H1 (cell line): Measurements from ENCODE around the gene DNAJA3. TPM values are rescaled to one million over a fixed set of nuclear protein-coding genes. Genes with fewer than 3 reads are reported as not detected.

Source experiments
- CTCF ChIA-PET: fragments of 300-600 bp; sonication (Branson Sonifier 250); formaldehyde crosslinking; loops from one replicate; lab custom pipeline; 2021; ENCODE audit not compliant: partially characterized antibody; lab: Charles Lee
- POLR2A ChIA-PET: fragments of 300-600 bp; sonication (Branson Sonifier 250); formaldehyde crosslinking; loops from one replicate; lab custom pipeline; 2021; ENCODE audit warnings: inconsistent platforms; ENCODE audit not compliant: partially characterized antibody; lab: Charles Lee
- DNase-seq, 2 experiments: peaks; one replicate each; pipeline versions ENCODE4 v3.0.0 to v3.0.0-alpha.2; 2010 to 2022; ENCODE audit warnings: low spot score in 2 of 2, low read depth in 1 of 2, mixed read lengths in 1 of 2
- FAIRE-seq: peaks from 2 replicates; lab custom pipeline; 2011; peaks lifted over from hg19 to GRCh38; lab: Jason Lieb, UNC
- H2AFZ ChIP-seq: 2 replicates; pipeline ENCODE4 v1.8.1; 2012; ENCODE audit warnings: low read length, inconsistent platforms
- H2AK5ac ChIP-seq: 2 replicates; pipeline ENCODE4 v1.6.1; 2013; ENCODE audit warnings: low read depth, low read length
- H2BK120ac ChIP-seq: replicated peaks from 2 replicates; pipeline ENCODE3; 2013; ENCODE audit warnings: low read depth, low read length, inconsistent platforms
- H2BK12ac ChIP-seq: 2 replicates; pipeline ENCODE4 v1.6.1; 2013; ENCODE audit warnings: low read depth, low read length
- H2BK15ac ChIP-seq: 2 replicates; pipeline ENCODE4 v1.6.1; 2013; ENCODE audit warnings: low read length
- H2BK20ac ChIP-seq: 2 replicates; pipeline ENCODE4 v1.6.1; 2013; ENCODE audit warnings: low read length
- H2BK5ac ChIP-seq: 2 replicates; pipeline ENCODE4 v1.6.1; 2013; ENCODE audit warnings: low read depth, low read length
- H3K14ac ChIP-seq: 2 replicates; pipeline ENCODE4 v1.6.1; 2013; ENCODE audit warnings: inconsistent platforms; ENCODE audit not compliant: insufficient read length
- H3K18ac ChIP-seq: 2 replicates; pipeline ENCODE4 v1.6.1; 2013; ENCODE audit warnings: low read length; ENCODE audit errors: extremely low read depth
- H3K23ac ChIP-seq: 2 replicates; pipeline ENCODE4 v1.6.1; 2013; ENCODE audit warnings: inconsistent platforms; ENCODE audit not compliant: insufficient read length
- H3K23me2 ChIP-seq: 2 replicates; pipeline ENCODE4 v1.6.1; 2013; ENCODE audit warnings: low read depth, low read length
- H3K27ac ChIP-seq: 2 replicates; pipeline ENCODE4 v1.6.1; 2011; ENCODE audit warnings: low read depth, low read length, inconsistent platforms
- H3K27me3 ChIP-seq, 4 experiments: replicated peaks in 1 of 4; 1 replicate in 1 of 4; 2 replicates in 3 of 4; pipeline versions ENCODE4 v1.6.1 to v1.8.1; 2011 to 2013; ENCODE audit warnings: low read length in 3 of 4, mild to moderate bottlenecking in 3 of 4, inconsistent platforms in 2 of 4, mixed read lengths in 2 of 4, moderate library complexity in 1 of 4; ENCODE audit not compliant: control insufficient read depth in 3 of 4, insufficient read depth in 3 of 4; ENCODE audit errors: extremely low read depth in 1 of 4
- H3K36me3 ChIP-seq, 4 experiments: 2 replicates each; pipeline versions ENCODE4 v1.6.1 to v1.8.1; 2011 to 2013; ENCODE audit warnings: mild to moderate bottlenecking in 4 of 4, low read length in 3 of 4, moderate library complexity in 2 of 4, control low read depth in 1 of 4, inconsistent platforms in 1 of 4; ENCODE audit not compliant: insufficient read depth in 4 of 4, control insufficient read depth in 2 of 4
- H3K4ac ChIP-seq: replicated peaks from 2 replicates; pipeline ENCODE3; 2013; ENCODE audit warnings: low read length, low read depth, mixed read lengths, inconsistent platforms; ENCODE audit not compliant: insufficient read length
- H3K4me1 ChIP-seq, 4 experiments: replicated peaks in 1 of 4; 1 replicate in 1 of 4; 2 replicates in 3 of 4; pipeline versions ENCODE4 v1.6.1 to v1.8.1; 2011 to 2013; ENCODE audit warnings: low read length in 3 of 4, inconsistent platforms in 2 of 4, mixed read lengths in 1 of 4; ENCODE audit not compliant: insufficient read depth in 4 of 4, control insufficient read depth in 3 of 4
- H3K4me2 ChIP-seq, 2 experiments: 2 replicates each; pipeline versions ENCODE4 v1.6.1 to v1.8.1; 2011 to 2013; ENCODE audit warnings: low read depth in 2 of 2, low read length in 2 of 2, control low read depth in 1 of 2, inconsistent platforms in 1 of 2, mild to moderate bottlenecking in 1 of 2; ENCODE audit not compliant: insufficient read depth in 1 of 2
- H3K4me3 ChIP-seq, 4 experiments: fragments of 200-600, 300-600 bp in 1 of 4; sonication (generic), shearing (Covaris generic), sonication (Bioruptor Twin) in 1 of 4; 2 replicates each; pipeline versions ENCODE4 v1.5.1 to v1.8.1; 2011 to 2016; ENCODE audit warnings: low read length in 4 of 4, low read depth in 3 of 4, control low read depth in 2 of 4, inconsistent platforms in 2 of 4, mild to moderate bottlenecking in 2 of 4, mixed read lengths in 1 of 4, moderate library complexity in 1 of 4; ENCODE audit not compliant: insufficient read depth in 2 of 4; ENCODE audit errors: extremely low read depth in 1 of 4
- H3K56ac ChIP-seq: replicated peaks from 2 replicates; pipeline ENCODE3; 2013; ENCODE audit warnings: low read depth, mild to moderate bottlenecking, mixed read lengths, low read length, inconsistent platforms; ENCODE audit not compliant: insufficient read length
- H3K79me1 ChIP-seq: 2 replicates; pipeline ENCODE4 v1.6.1; 2013; ENCODE audit warnings: low read depth, low read length, control low read depth
- H3K79me2 ChIP-seq, 2 experiments: 2 replicates each; pipeline versions ENCODE4 v1.6.1 to v1.8.1; 2012 to 2013; ENCODE audit warnings: low read length in 2 of 2, mild to moderate bottlenecking in 2 of 2, inconsistent platforms in 1 of 2; ENCODE audit not compliant: insufficient read depth in 2 of 2, control insufficient read depth in 1 of 2
- H3K9ac ChIP-seq, 4 experiments: replicated peaks in 1 of 4; 1 replicate in 1 of 4; 2 replicates in 3 of 4; pipeline versions ENCODE4 v1.6.1 to v1.8.1; 2011 to 2013; ENCODE audit warnings: low read depth in 3 of 4, low read length in 3 of 4, control low read depth in 2 of 4, mild to moderate bottlenecking in 2 of 4, moderate library complexity in 2 of 4, inconsistent platforms in 1 of 4; ENCODE audit errors: extremely low read depth in 1 of 4
- H3K9me3 ChIP-seq, 2 experiments: 2 replicates each; pipeline versions ENCODE4 v1.6.1 to v1.8.1; 2012 to 2013; ENCODE audit warnings: mild to moderate bottlenecking in 2 of 2, moderate library complexity in 2 of 2, control low read depth in 1 of 2, inconsistent platforms in 1 of 2, low read depth in 1 of 2, low read length in 1 of 2, mixed read lengths in 1 of 2; ENCODE audit not compliant: insufficient read depth in 2 of 2
- H4K20me1 ChIP-seq, 2 experiments: replicated peaks in 1 of 2; 2 replicates each; pipeline versions ENCODE3 to v1.8.1; 2011 to 2013; ENCODE audit warnings: inconsistent platforms in 2 of 2, low read length in 2 of 2, mild to moderate bottlenecking in 1 of 2; ENCODE audit not compliant: insufficient read depth in 2 of 2, control insufficient read depth in 1 of 2
- H4K5ac ChIP-seq: 2 replicates; pipeline ENCODE4 v1.6.1; 2013; ENCODE audit warnings: low read length, low read depth, mixed read lengths, inconsistent platforms; ENCODE audit not compliant: insufficient read length
- H4K8ac ChIP-seq: 2 replicates; pipeline ENCODE4 v1.8.0; 2013; ENCODE audit warnings: mild to moderate bottlenecking, moderate library complexity, low read length, inconsistent platforms; ENCODE audit not compliant: insufficient read depth; ENCODE audit errors: extremely low read depth
- H4K91ac ChIP-seq: replicated peaks from 2 replicates; pipeline ENCODE3; 2013; ENCODE audit warnings: low read length, mixed read lengths, inconsistent platforms; ENCODE audit not compliant: insufficient read length
- BCL11A ChIP-seq, 2 experiments: IDR thresholded peaks; one replicate each; pipeline ENCODE4 v1.6.1; 2011; ENCODE audit warnings: low read depth in 2 of 2, low read length in 2 of 2, mild to moderate bottlenecking in 2 of 2
- CEBPB ChIP-seq: IDR thresholded peaks from 2 replicates; pipeline ENCODE4 v1.6.1; 2012; ENCODE audit warnings: low read depth, low read length
- CHD1 ChIP-seq: IDR thresholded peaks from 2 replicates; pipeline ENCODE4 v1.6.1; 2012; ENCODE audit warnings: low read depth, low read length, improper control_type of control experiment
- HDAC6 ChIP-seq: IDR thresholded peaks from one replicate; pipeline ENCODE4 v1.7.1; 2012; ENCODE audit warnings: low read depth, mild to moderate bottlenecking, inconsistent platforms, low read length, moderate library complexity
- JUN ChIP-seq: IDR thresholded peaks from 2 replicates; pipeline ENCODE4 v1.6.1; 2011; ENCODE audit warnings: low read depth, mild to moderate bottlenecking, improper control_type of control experiment, low read length
- JUND ChIP-seq: IDR thresholded peaks from 2 replicates; pipeline ENCODE4 v1.6.1; 2011; ENCODE audit warnings: mild to moderate bottlenecking, improper control_type of control experiment, low read length
- KDM5A ChIP-seq: fragments of 200-600 bp; IDR thresholded peaks from 2 replicates; pipeline ENCODE4 v1.7.1; 2012; ENCODE audit warnings: mild to moderate bottlenecking, low read length, inconsistent platforms, mixed read lengths
- SIN3A ChIP-seq, 2 experiments: IDR thresholded peaks in 1 of 2; conservative IDR thresholded peaks in 1 of 2; 2 replicates each; pipeline ENCODE4 v1.6.1; 2011 to 2012; ENCODE audit warnings: low read length in 2 of 2, improper control_type of control experiment in 1 of 2, low read depth in 1 of 2, mild to moderate bottlenecking in 1 of 2
- TAF7 ChIP-seq: optimal IDR thresholded peaks from 2 replicates; pipeline ENCODE3; 2011; ENCODE audit warnings: low read depth, mild to moderate bottlenecking, inconsistent platforms, low read length, moderate library complexity, borderline replicate concordance
- YY1 ChIP-seq: IDR thresholded peaks from 2 replicates; pipeline ENCODE4 v1.6.1; 2011; ENCODE audit warnings: low read depth, mild to moderate bottlenecking, low read length
- ZNF274 ChIP-seq: IDR thresholded peaks from 2 replicates; pipeline ENCODE4 v1.7.0; 2012; ENCODE audit warnings: low read length, borderline replicate concordance; ENCODE audit errors: extremely low read depth
- WGBS, 2 experiments: shearing (Covaris generic) in 1 of 2; methylation state at CpG; one replicate each; pipeline versions ENCODE4 v1.1.6 to v1.1.7; 2013 to 2015; ENCODE audit warnings: low lambda C conversion rate in 2 of 2, mixed read lengths in 2 of 2, inconsistent platforms in 1 of 2, low coverage in 1 of 2, missing lambda C conversion rate in 1 of 2; ENCODE audit not compliant: insufficient replicate concordance in 2 of 2, insufficient coverage in 1 of 2, insufficient read length in 1 of 2; ENCODE audit errors: extremely low coverage in 1 of 2, missing lambda C conversion rate in 1 of 2; 5-methylcytosine and 5-hydroxymethylcytosine counted together
- polyA plus RNA-seq, 7 experiments: library from polyadenylated mRNA; depleted of rRNA in 3 of 7; stranded (reverse) in 5 of 7; unstranded in 2 of 7; fragments of >200 nt in 5 of 7; fragments of 200-250 nt in 2 of 7; gene quantifications; 1 replicate in 5 of 7; 2 replicates in 1 of 7; 4 replicates in 1 of 7; pipeline versions ENCODE4 v1.2.1 to v1.2.3, GENCODE V29; 2011 to 2013; ENCODE audit warnings: missing spikeins in 2 of 7, mixed read lengths in 2 of 7
- total RNA-seq: library from RNA; stranded (reverse); fragmentation: NEBNext Ultra II Directional; extraction: Animal tissue kit (Norgen Biotek cat#: 25700); gene quantifications from 2 replicates; pipeline ENCODE4 v1.2.1, GENCODE V29; 2021

The DNAJA3 gene
- total and polyA plus RNA-seq, 2 of the 8 experiments (the other 6 are each of a cell fraction or from before 2014, with no cell fraction given), result 37.3 to 59.1 TPM

- H4K8ac ChIP-seq, result no peak overlapping the region; the same call in none of the 2 replicates
- no peaks in the 10 kb centered on the region for H3K9me3 ChIP-seq
- H2BK20ac ChIP-seq, result no peak overlapping the region
- no peaks in the 10 kb centered on the region for H3K27me3 ChIP-seq
- 0 out of 2 replicates have a peak, but pooled peaks cover 3% of the 10 kb centered on the region for H3K79me1 ChIP-seq
- no peak overlapping the region for H2AK5ac ChIP-seq
- H3K9ac ChIP-seq, result no peak overlapping the region
- 93% methylated on average over 18 of the region's 26 CpGs; no CpG with 5 or more reads in 1 of the 2 experiments for WGBS, 2 experiments
- H3K56ac ChIP-seq, result no peak overlapping the region
- no peak overlapping the region for H4K91ac ChIP-seq
- H3K23me2 ChIP-seq, result no peaks in the 10 kb centered on the region
- H3K18ac ChIP-seq, result no peak overlapping the region
- H2BK120ac ChIP-seq, result no peak overlapping the region
- peak overlapping the region; percentile 76 for H3K4ac ChIP-seq
- H4K20me1 ChIP-seq, result peaks cover 5 to 23% of the 10 kb centered on the region in 2 experiments
- H2AFZ ChIP-seq, result no peak overlapping the region
- H3K23ac ChIP-seq, result no peak overlapping the region
- ChIA-PET POLR2A (interaction anchor here (1.0 to 11.7 kb wide), 8 partner anchors 8 to 108 kb away, joined by 3 to 223 read pairs (median 4); partner anchors contain the start of gene VASN), CTCF (interaction anchor here (0.7 to 24.8 kb wide), 9 partner anchors 9 to 90 kb away, joined by 3 to 659 read pairs (median 4); no protein-coding TSS in a partner anchor)
- peak overlapping the region; percentile 63; the same call in 1 of the 2 replicates for H2BK5ac ChIP-seq
- FAIRE-seq, result no peak
- no peak overlapping the region for H3K14ac ChIP-seq
- no peak for DNase-seq
- peaks cover 0 to 34% (median 28%) of the 10 kb centered on the region in 4 experiments; a peak in 6 of 7 replicates for H3K4me1 ChIP-seq
- H3K27ac ChIP-seq, result peak overlapping the region; percentile 15; the same call in 1 of the 2 replicates
- H4K5ac ChIP-seq, result no peak overlapping the region
- H3K36me3 ChIP-seq, result peaks cover 0 to 18% (median 2%) of the 10 kb centered on the region in 4 experiments; a peak in 4 of 8 replicates
- no peak overlapping the region for H3K4me3 ChIP-seq
- no peak overlapping the region for H2BK15ac ChIP-seq
- H3K79me2 ChIP-seq, result peaks cover 0 to 2% of the 10 kb centered on the region in 2 experiments; a peak in 1 of 4 replicates
- H3K4me2 ChIP-seq, result no peak overlapping the region
- H2BK12ac ChIP-seq, result peak overlapping the region; percentile 84; the same call in 1 of the 2 replicates
- TF ChIP-seq HDAC6 (no peak), CEBPB (no peak), CHD1 (no peak), JUND (no peak), YY1 (no peak), ZNF274 (no peak), KDM5A (no peak), TAF7 (no peak), BCL11A (IDR thresholded peaks at IDR 0.05; ENCODE audit: low read depth in 2 of 2, low read length in 2 of 2) (no peak), JUN (no peak), SIN3A (conservative IDR thresholded peaks at IDR 0.05 in 1 of 2, IDR thresholded peaks at IDR 0.05 in 1 of 2; ENCODE audit: low read depth in 1 of 2, low read length in 2 of 2) (no peak)
Observed at GRCh38 chr16:4380119-4381063, 45.3 kb upstream of the DNAJA3 start.
